ENCODE data around the gene FBXO44. TPM values are rescaled to one million over a fixed set of nuclear protein-coding genes. Genes with fewer than 3 reads are reported as not detected.

The FBXO44 gene
- total RNA-seq, 1 donor from 2014 or later = 24.8 TPM

DNA sequence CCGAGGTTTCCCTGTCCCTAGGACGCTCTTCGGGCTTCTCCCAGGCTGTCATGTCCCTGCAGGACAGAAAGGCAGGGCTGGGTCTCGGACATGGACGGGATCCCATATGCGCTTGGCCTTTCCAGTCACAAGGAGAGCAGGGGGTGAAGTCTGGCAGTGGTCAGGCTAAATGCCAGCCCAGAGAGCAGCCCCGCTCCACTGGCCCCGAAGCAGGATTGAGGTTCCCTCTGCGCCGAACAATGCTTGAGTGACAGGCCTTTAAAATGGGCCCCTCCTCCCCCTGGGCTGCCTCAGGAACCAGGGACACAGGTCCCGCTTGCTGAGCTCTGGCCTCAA is 49.5 kb downstream of the FBXO44 start:
- Mint-ChIP-seq H3K36me3 (no peaks in the 10 kb centered on the region), H3K27me3 (peaks cover 10% of the 10 kb centered on the region), H3K27ac (no peak overlapping the region), H3K9me3 (no peaks in the 10 kb centered on the region), H3K4me1 (ENCODE audit: unreplicated experiment) (peaks cover 22% of the 10 kb centered on the region), H3K4me3 (no peak overlapping the region)
- TF ChIP-seq, protein P1, sequence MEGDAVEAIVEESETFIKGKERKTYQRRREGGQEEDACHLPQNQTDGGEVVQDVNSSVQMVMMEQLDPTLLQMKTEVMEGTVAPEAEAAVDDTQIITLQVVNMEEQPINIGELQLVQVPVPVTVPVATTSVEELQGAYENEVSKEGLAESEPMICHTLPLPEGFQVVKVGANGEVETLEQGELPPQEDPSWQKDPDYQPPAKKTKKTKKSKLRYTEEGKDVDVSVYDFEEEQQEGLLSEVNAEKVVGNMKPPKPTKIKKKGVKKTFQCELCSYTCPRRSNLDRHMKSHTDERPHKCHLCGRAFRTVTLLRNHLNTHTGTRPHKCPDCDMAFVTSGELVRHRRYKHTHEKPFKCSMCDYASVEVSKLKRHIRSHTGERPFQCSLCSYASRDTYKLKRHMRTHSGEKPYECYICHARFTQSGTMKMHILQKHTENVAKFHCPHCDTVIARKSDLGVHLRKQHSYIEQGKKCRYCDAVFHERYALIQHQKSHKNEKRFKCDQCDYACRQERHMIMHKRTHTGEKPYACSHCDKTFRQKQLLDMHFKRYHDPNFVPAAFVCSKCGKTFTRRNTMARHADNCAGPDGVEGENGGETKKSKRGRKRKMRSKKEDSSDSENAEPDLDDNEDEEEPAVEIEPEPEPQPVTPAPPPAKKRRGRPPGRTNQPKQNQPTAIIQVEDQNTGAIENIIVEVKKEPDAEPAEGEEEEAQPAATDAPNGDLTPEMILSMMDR (conservative IDR thresholded peaks at IDR 0.05) = no peak
- no peak for DNase-seq (ENCODE audit: extremely low spot score, unreplicated experiment)

DNA sequence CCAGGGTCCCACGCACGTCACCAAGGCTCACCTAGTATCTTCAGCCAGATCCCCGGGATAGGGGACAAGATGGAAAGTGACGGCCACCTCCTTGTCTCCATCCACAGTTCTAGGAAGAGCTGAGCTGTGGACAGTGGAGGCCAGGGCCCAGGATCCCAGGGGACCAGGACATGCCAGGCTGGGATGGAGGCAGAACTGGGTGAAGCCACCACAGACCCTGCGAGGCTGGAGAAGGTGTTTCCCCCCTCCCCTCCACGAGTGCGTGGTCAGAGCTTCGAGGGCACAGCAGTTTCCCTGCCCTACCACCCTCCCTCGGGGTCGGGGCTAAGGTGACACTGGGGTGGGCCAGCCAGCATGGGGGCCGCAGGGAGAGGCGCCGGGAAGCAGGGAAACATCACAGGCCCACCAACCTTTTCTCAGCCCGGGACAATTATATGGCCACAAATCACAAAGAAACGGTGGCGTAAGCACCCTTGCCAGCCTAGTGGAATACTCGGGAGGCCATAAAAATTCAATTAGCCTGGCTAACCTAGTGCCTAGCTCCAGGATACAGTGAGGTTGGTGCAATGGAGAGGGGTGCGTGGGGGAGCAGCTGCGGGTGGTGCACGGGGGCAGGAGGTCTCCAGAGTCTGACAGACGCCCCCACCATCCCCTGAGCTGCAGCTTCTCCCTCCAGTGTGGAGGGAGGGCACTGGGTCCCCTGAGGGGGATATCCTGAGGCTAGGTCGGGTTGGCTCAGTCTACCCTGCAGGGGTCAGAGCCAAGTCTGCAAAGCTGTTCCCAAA is 50.2 kb downstream of the FBXO44 start:
- Mint-ChIP-seq H3K9me3 (no peaks in the 10 kb centered on the region), H3K27me3 (peaks cover 10% of the 10 kb centered on the region), H3K4me3 (no peak overlapping the region), H3K4me1 (ENCODE audit: unreplicated experiment) (peaks cover 21% of the 10 kb centered on the region), H3K27ac (no peak overlapping the region), H3K36me3 (no peaks in the 10 kb centered on the region)
- no peak for DNase-seq (ENCODE audit: extremely low spot score, unreplicated experiment)
- TF ChIP-seq, protein P1 (conservative IDR thresholded peaks at IDR 0.05) = no peak

DNA sequence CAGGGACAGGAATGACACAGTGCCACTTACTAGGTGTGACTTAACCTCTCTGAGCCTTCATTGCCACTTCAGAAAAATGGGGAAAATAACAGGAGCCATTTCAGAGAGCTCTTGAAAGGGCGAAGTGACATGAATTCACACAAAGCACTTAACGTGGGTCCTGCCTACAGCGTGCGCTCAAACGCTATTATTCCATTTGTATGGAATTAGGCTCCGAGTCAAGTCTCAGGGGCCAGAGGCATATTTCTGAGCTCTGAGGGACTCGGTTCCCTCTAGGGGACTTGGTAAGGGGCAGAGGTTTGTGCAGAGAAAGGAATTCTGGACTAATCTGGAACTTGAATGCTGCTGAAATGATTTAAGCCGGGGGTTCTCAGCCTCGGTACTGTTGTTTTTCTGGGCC is 50.9 kb downstream of the FBXO44 start:
- TF ChIP-seq, protein P1 (conservative IDR thresholded peaks at IDR 0.05) = no peak
- H3K27me3 Mint-ChIP-seq = peaks cover 10% of the 10 kb centered on the region
- no peaks in the 10 kb centered on the region for H3K9me3 Mint-ChIP-seq
- no peaks in the 10 kb centered on the region for H3K36me3 Mint-ChIP-seq
- no peak overlapping the region for H3K4me3 Mint-ChIP-seq
- H3K4me1 Mint-ChIP-seq (ENCODE audit: unreplicated experiment) = peaks cover 21% of the 10 kb centered on the region
- H3K27ac Mint-ChIP-seq = no peak overlapping the region
- no peak for DNase-seq (ENCODE audit: extremely low spot score, unreplicated experiment)

DNA sequence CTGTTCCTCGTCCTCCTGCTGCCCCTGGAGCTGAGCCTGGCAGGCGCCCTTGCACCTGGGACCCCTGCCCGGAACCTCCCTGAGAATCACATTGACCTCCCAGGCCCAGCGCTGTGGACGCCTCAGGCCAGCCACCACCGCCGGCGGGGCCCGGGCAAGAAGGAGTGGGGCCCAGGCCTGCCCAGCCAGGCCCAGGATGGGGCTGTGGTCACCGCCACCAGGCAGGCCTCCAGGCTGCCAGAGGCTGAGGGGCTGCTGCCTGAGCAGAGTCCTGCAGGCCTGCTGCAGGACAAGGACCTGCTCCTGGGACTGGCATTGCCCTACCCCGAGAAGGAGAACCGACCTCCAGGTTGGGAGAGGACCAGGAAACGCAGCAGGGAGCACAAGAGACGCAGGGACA is 51.6 kb downstream of the FBXO44 start:
- no peak overlapping the region for H3K27ac Mint-ChIP-seq
- H3K9me3 Mint-ChIP-seq = no peaks in the 10 kb centered on the region
- H3K4me3 Mint-ChIP-seq = no peak overlapping the region
- TF ChIP-seq, protein P1 (conservative IDR thresholded peaks at IDR 0.05) = no peak
- H3K27me3 Mint-ChIP-seq = peaks cover 10% of the 10 kb centered on the region
- DNase-seq (ENCODE audit: extremely low spot score, unreplicated experiment) = no peak
- peaks cover 16% of the 10 kb centered on the region for H3K4me1 Mint-ChIP-seq (ENCODE audit: unreplicated experiment)
- no peaks in the 10 kb centered on the region for H3K36me3 Mint-ChIP-seq

DNA sequence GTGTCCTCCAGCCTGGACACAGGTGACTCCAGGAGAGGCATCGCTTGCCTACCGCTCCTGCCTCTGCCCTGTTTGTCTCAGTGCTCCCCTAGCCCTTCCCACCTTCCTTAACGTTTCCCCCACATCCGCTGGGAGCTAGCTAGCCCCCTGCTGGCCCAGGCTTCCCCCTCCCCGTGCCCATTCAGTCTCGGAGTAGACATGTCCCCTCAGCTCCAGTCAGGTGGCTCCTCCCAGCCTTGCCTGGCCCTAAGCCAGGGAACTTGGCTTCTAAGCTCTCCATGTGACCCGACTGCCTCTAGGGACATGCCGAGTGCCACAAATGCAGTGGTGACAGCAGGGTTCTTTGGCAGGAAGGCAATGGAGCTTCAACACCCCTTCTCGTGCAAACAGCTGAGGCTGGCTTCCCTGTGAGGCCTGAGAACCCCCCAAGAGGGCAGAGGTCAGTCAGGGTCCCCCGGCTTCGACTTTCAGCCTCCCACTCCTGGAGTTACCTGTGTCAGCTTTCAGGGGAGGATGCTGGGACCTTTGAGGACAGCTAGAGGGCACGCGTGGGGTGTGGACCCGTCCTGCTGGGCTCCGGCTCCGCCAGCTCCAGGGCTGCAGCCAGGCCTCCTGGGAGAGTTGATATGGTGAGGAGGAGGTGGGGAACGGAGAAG is 53.1 kb downstream of the FBXO44 start:
- H3K4me1 Mint-ChIP-seq (ENCODE audit: unreplicated experiment) = peaks cover 14% of the 10 kb centered on the region
- no peaks in the 10 kb centered on the region for H3K36me3 Mint-ChIP-seq
- H3K9me3 Mint-ChIP-seq = no peaks in the 10 kb centered on the region
- no peak overlapping the region for H3K4me3 Mint-ChIP-seq
- TF ChIP-seq, protein P1 (conservative IDR thresholded peaks at IDR 0.05) = no peak
- H3K27me3 Mint-ChIP-seq = peaks cover 10% of the 10 kb centered on the region
- no peak for DNase-seq (ENCODE audit: extremely low spot score, unreplicated experiment)
- H3K27ac Mint-ChIP-seq = no peak overlapping the region

Data from type B pancreatic cell (in vitro differentiated cells).